Caco-2 (cell line): ENCODE results near the gene DAD1. TPM values are rescaled to one million over a fixed set of nuclear protein-coding genes. Genes with fewer than 3 reads are reported as not detected.

Experiments
- BruUV-seq: library from RNA; stranded (reverse); fragments of 400-500 nt; replicated peaks from 2 replicates; lab custom pipeline; 2021; lab: Mats Ljungman, UMichigan
- CTCF ChIA-PET: fragments of 300-600 bp; sonication (Branson Sonifier 250); formaldehyde crosslinking; loops from one replicate; lab custom pipeline; 2022; ENCODE audit warnings: antibody characterized with exemption; lab: Charles Lee
- POLR2A ChIA-PET: fragments of 300-600 bp; sonication (Branson Sonifier 250); formaldehyde crosslinking; loops from one replicate; lab custom pipeline; 2022; ENCODE audit warnings: antibody characterized with exemption; lab: Charles Lee
- DNase-seq, 2 experiments: peaks; one replicate each; pipeline versions ENCODE4 v3.0.0 to v3.0.0-alpha.2; 2020 to 2022
- H3K27me3 ChIP-seq: replicated peaks from 2 replicates; pipeline ENCODE4 v1.6.0; 2011; ENCODE audit warnings: low read length; ENCODE audit not compliant: control insufficient read depth, insufficient read depth
- H3K36me3 ChIP-seq: 2 replicates; pipeline ENCODE4 v1.5.1; 2011; ENCODE audit warnings: low read length; ENCODE audit not compliant: control insufficient read depth, insufficient read depth
- H3K4me1 ChIP-seq: fragments of 250-450 bp; sonication (Bioruptor Pico); 2 replicates; pipeline ENCODE4 v1.5.1; 2020; ENCODE audit warnings: mild to moderate bottlenecking
- H3K4me3 ChIP-seq: 2 replicates; pipeline ENCODE4 v1.5.1; 2011; ENCODE audit warnings: low read depth, mild to moderate bottlenecking, control low read depth, low read length
- H3K9me3 ChIP-seq: fragments of 250-450 bp; sonication (Bioruptor Pico); 2 replicates; pipeline ENCODE4 v1.5.1; 2020; ENCODE audit warnings: mild to moderate bottlenecking, moderate library complexity
- H3K27ac Mint-ChIP-seq: one replicate; pipeline ENCODE4 v1.8.0; 2022; ENCODE audit warnings: mixed read lengths; ENCODE audit not compliant: unreplicated experiment
- H3K27me3 Mint-ChIP-seq: one replicate; pipeline ENCODE4 v1.8.0; 2022; ENCODE audit warnings: mixed read lengths; ENCODE audit not compliant: insufficient read depth, unreplicated experiment
- H3K36me3 Mint-ChIP-seq: one replicate; pipeline ENCODE4 v1.8.0; 2022; ENCODE audit warnings: mild to moderate bottlenecking, mixed read lengths; ENCODE audit not compliant: insufficient read depth, unreplicated experiment
- H3K4me1 Mint-ChIP-seq: one replicate; pipeline ENCODE4 v1.8.0; 2022; ENCODE audit warnings: low read depth, mixed read lengths; ENCODE audit not compliant: unreplicated experiment
- H3K4me3 Mint-ChIP-seq: one replicate; pipeline ENCODE4 v1.8.0; 2022; ENCODE audit warnings: mild to moderate bottlenecking, moderate library complexity, mixed read lengths; ENCODE audit not compliant: unreplicated experiment
- H3K9me3 Mint-ChIP-seq: one replicate; pipeline ENCODE4 v1.8.0; 2022; ENCODE audit warnings: mixed read lengths; ENCODE audit not compliant: unreplicated experiment
- CTCF ChIP-seq, 2 experiments: fragments of 200-600 bp in 1 of 2; IDR thresholded peaks; 1 replicate in 1 of 2; 2 replicates in 1 of 2; pipeline versions ENCODE4 v1.5.1 to v1.8.0; 2011 to 2022; ENCODE audit warnings: antibody characterized with exemption in 1 of 2, control low read depth in 1 of 2, inconsistent platforms in 1 of 2, low read depth in 1 of 2, low read length in 1 of 2, mild to moderate bottlenecking in 1 of 2, moderate library complexity in 1 of 2; ENCODE audit not compliant: insufficient read depth in 1 of 2, severe bottlenecking in 1 of 2, unreplicated experiment in 1 of 2
- intact Hi-C: fragments of 100-400 bp; cut with micrococcal nuclease; formaldehyde crosslinking; loops from one replicate; pipeline ENCODE4 v1.10.0; 2022; ENCODE audit not compliant: unreplicated experiment
- total RNA-seq: library from RNA; stranded (reverse); gene quantifications from 2 replicates; pipeline ENCODE4 v1.2.3, GENCODE V29; 2022

DAD1 gene
- total RNA-seq, 1 experiment from 2014 or later, result 160 TPM

- intact Hi-C loops, result loop anchor here (1.0 to 5.0 kb wide), 4 partner anchors 8 to 415 kb away; partner anchors contain the start of gene LRP10
- TF ChIP-seq CTCF (IDR thresholded peaks at IDR 0.05; ENCODE audit: insufficient read depth in 1 of 2, low read depth in 1 of 2, low read length in 1 of 2, severe bottlenecking in 1 of 2, unreplicated experiment in 1 of 2), result no peak
These were observed 27.1 kb downstream of the DAD1 start for GRCh38 chr14:22561661-22562579.

DNA sequence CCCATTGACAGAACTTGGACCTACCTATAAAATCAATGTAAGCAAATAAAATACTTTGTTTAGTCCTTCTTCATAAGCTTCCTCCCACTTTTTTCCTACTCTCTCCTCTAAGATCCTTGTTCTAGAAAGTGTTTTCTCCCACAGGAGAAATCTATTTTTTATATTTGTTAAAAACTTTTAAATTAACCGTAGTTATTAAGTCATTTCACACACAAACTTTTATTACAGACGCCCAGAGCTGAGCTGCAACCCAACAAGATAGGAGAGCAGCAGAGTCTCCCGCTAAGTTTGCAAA, 27.7 kb downstream of the DAD1 start:
- Histone ChIP-seq H3K27me3 (no peaks in the 10 kb centered on the region), H3K36me3 (no peaks in the 10 kb centered on the region), H3K9me3 (no peaks in the 10 kb centered on the region), H3K4me3 (no peak overlapping the region), H3K4me1 (peaks cover 91% of the 10 kb centered on the region)
- peaks cover 62% of the 10 kb centered on the region for H3K36me3 Mint-ChIP-seq
- ChIA-PET POLR2A (interaction anchor here (0.7 to 1.6 kb wide), 4 partner anchors 9 to 600 kb away, joined by 3 to 5 read pairs (median 4); no protein-coding TSS in a partner anchor), CTCF (interaction anchor here (0.5 to 3.5 kb wide), 9 partner anchors 9 to 412 kb away, joined by 3 to 62 read pairs (median 3); partner anchors contain the start of gene DAD1)
- peak overlapping the region; percentile 65 for H3K4me3 Mint-ChIP-seq
- no peak for TF ChIP-seq CTCF (IDR thresholded peaks at IDR 0.05; ENCODE audit: insufficient read depth in 1 of 2, low read depth in 1 of 2, low read length in 1 of 2, severe bottlenecking in 1 of 2, unreplicated experiment in 1 of 2)
- peak overlapping the region; percentile 95 for H3K27ac Mint-ChIP-seq
- H3K9me3 Mint-ChIP-seq, result no peaks in the 10 kb centered on the region
- DNase-seq, result no peak
- no peaks in the 10 kb centered on the region for H3K27me3 Mint-ChIP-seq
- BruUV-seq, result no TSS peak
- H3K4me1 Mint-ChIP-seq, result peaks cover 51% of the 10 kb centered on the region
- intact Hi-C loops, result loop anchor here (1.0 to 5.0 kb wide), 4 partner anchors 9 to 416 kb away; partner anchors contain the start of gene LRP10

More at GRCh38 chr14:22561661-22562579, 27.1 kb downstream of the DAD1 start:
- peak overlapping the region; percentile 65 for H3K4me3 Mint-ChIP-seq
- no peaks in the 10 kb centered on the region for H3K9me3 Mint-ChIP-seq
- DNase-seq, result peak; percentile 70 to 73
- Histone ChIP-seq H3K36me3 (no peaks in the 10 kb centered on the region), H3K4me3 (no peak overlapping the region), H3K9me3 (no peaks in the 10 kb centered on the region), H3K4me1 (peaks cover 92% of the 10 kb centered on the region), H3K27me3 (no peaks in the 10 kb centered on the region)
- ChIA-PET POLR2A (interaction anchor here (0.7 to 1.6 kb wide), 4 partner anchors 8 to 600 kb away, joined by 3 to 5 read pairs (median 4); no protein-coding TSS in a partner anchor), CTCF (interaction anchor here (0.5 to 3.5 kb wide), 10 partner anchors 8 to 412 kb away, joined by 3 to 62 read pairs (median 3); partner anchors contain the start of gene DAD1)
- H3K27me3 Mint-ChIP-seq, result no peaks in the 10 kb centered on the region
- peak overlapping the region; percentile 95 for H3K27ac Mint-ChIP-seq
- peaks cover 51% of the 10 kb centered on the region for H3K4me1 Mint-ChIP-seq
- TSS peak; percentile 36 for BruUV-seq
- H3K36me3 Mint-ChIP-seq, result peaks cover 62% of the 10 kb centered on the region
